Liver (tissue), 9 donors: ENCODE measurements around the gene TMEFF1. TPM values are rescaled to one million over a fixed set of nuclear protein-coding genes. Genes with fewer than 3 reads are reported as not detected.
A peak's percentile ranks its signal among the peaks of the same experiment; 100 is the strongest.

Experiments
- DNase-seq: peaks from one replicate; pipeline ENCODE4 v3.0.0-alpha.2; 2017; ENCODE audit warnings: low spot score
- H3K27ac ChIP-seq, 2 donors: one replicate each; pipeline ENCODE4 v1.7.0; 2013; ENCODE audit warnings: inconsistent platforms in 2 of 2, low read length in 2 of 2, control low read depth in 1 of 2, low read depth in 1 of 2, mild to moderate bottlenecking in 1 of 2
- H3K27me3 ChIP-seq, 4 donors: one replicate each; pipeline versions ENCODE4 v1.6.1 to v1.7.0; 2013; ENCODE audit warnings: low read length in 3 of 4, inconsistent platforms in 1 of 4, mild to moderate bottlenecking in 1 of 4, moderate library complexity in 1 of 4; ENCODE audit not compliant: control insufficient read depth in 4 of 4, insufficient read depth in 4 of 4
- H3K36me3 ChIP-seq, 4 donors: one replicate each; pipeline versions ENCODE4 v1.6.1 to v1.7.0; 2013; ENCODE audit warnings: low read length in 3 of 4, mild to moderate bottlenecking in 3 of 4, low read depth in 1 of 4, moderate library complexity in 1 of 4; ENCODE audit not compliant: control insufficient read depth in 4 of 4, insufficient read depth in 3 of 4
- H3K4me1 ChIP-seq, 4 donors: one replicate each; pipeline versions ENCODE4 v1.6.1 to v1.7.0; 2013; ENCODE audit warnings: low read length in 3 of 4, mild to moderate bottlenecking in 3 of 4, moderate library complexity in 1 of 4; ENCODE audit not compliant: control insufficient read depth in 4 of 4, insufficient read depth in 4 of 4
- H3K4me3 ChIP-seq, 3 donors: one replicate each; pipeline versions ENCODE4 v1.6.1 to v1.7.0; 2013; ENCODE audit warnings: low read length in 3 of 3, control low read depth in 1 of 3, low read depth in 1 of 3, mild to moderate bottlenecking in 1 of 3
- H3K9ac ChIP-seq, 2 donors: one replicate each; pipeline ENCODE4 v1.7.0; 2013; ENCODE audit warnings: low read length in 2 of 2, mild to moderate bottlenecking in 2 of 2, moderate library complexity in 2 of 2, control low read depth in 1 of 2, low read depth in 1 of 2
- H3K9me3 ChIP-seq, 4 donors: one replicate each; pipeline versions ENCODE4 v1.6.1 to v1.7.0; 2013; ENCODE audit warnings: low read length in 3 of 4; ENCODE audit not compliant: control insufficient read depth in 4 of 4
- ATF3 ChIP-seq: IDR thresholded peaks from 2 replicates; pipeline ENCODE4 v1.6.1; 2016; ENCODE audit warnings: antibody characterized with exemption
- EGR1 ChIP-seq, 2 donors: IDR thresholded peaks; 2 replicates each; pipeline ENCODE4 v1.6.1; 2016 to 2018; ENCODE audit warnings: antibody characterized with exemption in 2 of 2, low read depth in 2 of 2
- FOXA1 ChIP-seq: IDR thresholded peaks from 2 replicates; pipeline ENCODE4 v1.6.1; 2016; ENCODE audit warnings: antibody characterized with exemption
- FOXA2 ChIP-seq: IDR thresholded peaks from 2 replicates; pipeline ENCODE4 v1.6.1; 2016; ENCODE audit warnings: antibody characterized with exemption
- GABPA ChIP-seq, 2 donors: IDR thresholded peaks in 1 of 2; conservative IDR thresholded peaks in 1 of 2; 2 replicates each; pipeline ENCODE4 v1.6.1; 2016; ENCODE audit warnings: antibody characterized with exemption in 2 of 2, mild to moderate bottlenecking in 1 of 2, moderate library complexity in 1 of 2
- HNF4A ChIP-seq, 2 donors: conservative IDR thresholded peaks; 2 replicates each; pipeline ENCODE4 v1.6.1; 2016; ENCODE audit warnings: antibody characterized with exemption in 2 of 2, mild to moderate bottlenecking in 2 of 2
- HNF4G ChIP-seq: IDR thresholded peaks from 2 replicates; pipeline ENCODE4 v1.6.1; 2016; ENCODE audit warnings: antibody characterized with exemption
- JUND ChIP-seq, 2 donors: IDR thresholded peaks; 2 replicates each; pipeline ENCODE4 v1.6.1; 2016; ENCODE audit warnings: antibody characterized with exemption in 2 of 2
- MAX ChIP-seq: IDR thresholded peaks from 2 replicates; pipeline ENCODE4 v1.6.1; 2016; ENCODE audit warnings: antibody characterized with exemption
- NR2F2 ChIP-seq: IDR thresholded peaks from 2 replicates; pipeline ENCODE4 v1.6.1; 2016; ENCODE audit warnings: antibody characterized with exemption
- RAD21 ChIP-seq, 2 donors: IDR thresholded peaks; 2 replicates each; pipeline ENCODE4 v1.6.1; 2016; ENCODE audit warnings: antibody characterized with exemption in 2 of 2, mild to moderate bottlenecking in 2 of 2
- RXRA ChIP-seq, 2 donors: IDR thresholded peaks; 2 replicates each; pipeline ENCODE4 v1.6.1; 2017 to 2018; ENCODE audit warnings: antibody characterized with exemption in 2 of 2, mild to moderate bottlenecking in 1 of 2
- SP1 ChIP-seq: IDR thresholded peaks from 2 replicates; pipeline ENCODE4 v1.6.1; 2018; ENCODE audit warnings: antibody characterized with exemption, mild to moderate bottlenecking
- TAF1 ChIP-seq: conservative IDR thresholded peaks from 2 replicates; pipeline ENCODE4 v1.6.1; 2016; ENCODE audit warnings: antibody characterized with exemption, mild to moderate bottlenecking
- YY1 ChIP-seq: IDR thresholded peaks from 2 replicates; pipeline ENCODE4 v1.6.1; 2016; ENCODE audit warnings: antibody characterized with exemption, mild to moderate bottlenecking
- ZBTB33 ChIP-seq: IDR thresholded peaks from 2 replicates; pipeline ENCODE4 v1.6.1; 2016; ENCODE audit warnings: antibody characterized with exemption
- WGBS: extraction: QIAGEN DNeasy Blood & Tissue Kit; methylation state at CpG from one replicate; pipeline ENCODE4 v1.1.7; 2013; 5-methylcytosine and 5-hydroxymethylcytosine counted together
- polyA plus RNA-seq, 2 donors: library from polyadenylated mRNA; stranded (reverse) in 1 of 2; unstranded in 1 of 2; fragments of 200-250 nt in 1 of 2; fragments of >200 nt in 1 of 2; fragmentation: Nextera tagmentation in 1 of 2; extraction: Ambion mirVana in 1 of 2; gene quantifications; one replicate each; pipeline versions ENCODE4 v1.2.1 to v1.2.3, GENCODE V29; 2013 to 2015
- total RNA-seq, 2 donors: library from RNA; depleted of rRNA; stranded (reverse); fragments of >200 nt; gene quantifications; one replicate each; pipeline ENCODE4 v1.2.3, GENCODE V29; 2014
- TF ChIP-seq, protein P1 (sequence below): IDR thresholded peaks from 2 replicates; pipeline ENCODE4 v1.6.1; 2016; ENCODE audit warnings: antibody characterized with exemption, mild to moderate bottlenecking
- TF ChIP-seq, protein P2 (sequence below): fragments of 150-350 bp; IDR thresholded peaks from 2 replicates; pipeline ENCODE4 v1.5.1; 2017; ENCODE audit warnings: improper control_type of control experiment, low read depth, low read length; ENCODE audit not compliant: missing input control
- donor health status: healthy.
- donor health status: healthy.
- donor health status: healthy.
- donor health status: healthy.
- donor health status: healthy.

TMEFF1 gene
- total and polyA plus RNA-seq, 4 donors: not detected

GRCh38 chr9:100591639-100592412 lies 118.9 kb downstream of the TMEFF1 start:
- TF ChIP-seq JUND (IDR thresholded peaks at IDR 0.05) (no peak), GABPA (IDR thresholded peaks at IDR 0.05 in 1 of 2, conservative IDR thresholded peaks at IDR 0.05 in 1 of 2) (no peak), HNF4A (conservative IDR thresholded peaks at IDR 0.05) (no peak), FOXA1 (no peak), HNF4G (no peak), YY1 (no peak), EGR1 (IDR thresholded peaks at IDR 0.05; ENCODE audit: low read depth in 2 of 2) (no peak), RAD21 (IDR thresholded peaks at IDR 0.05) (no peak), MAX (no peak), FOXA2 (no peak), TAF1 (no peak), ATF3 (no peak)

GRCh38 chr9:100595391-100596199 lies 122.6 kb downstream of the TMEFF1 start:
- 33% methylated on average over 3 of the region's 3 CpGs for WGBS
- DNase-seq: no peak
- no peak overlapping the region for H3K9ac ChIP-seq
- no peak overlapping the region for H3K4me3 ChIP-seq
- no peaks in the 10 kb centered on the region for H3K27me3 ChIP-seq
- H3K36me3 ChIP-seq: no peaks in the 10 kb centered on the region
- H3K4me1 ChIP-seq: peaks cover 0 to 7% (median 5%) of the 10 kb centered on the region in 4 donors
- no peaks in the 10 kb centered on the region for H3K9me3 ChIP-seq
- no peak for TF ChIP-seq MAX
- no peak for TF ChIP-seq HNF4A (conservative IDR thresholded peaks at IDR 0.05)
- TF ChIP-seq NR2F2: no peak
- TF ChIP-seq FOXA2: no peak
- TF ChIP-seq TAF1: no peak
- TF ChIP-seq YY1: no peak
- no peak for TF ChIP-seq ATF3
- TF ChIP-seq SP1: no peak
- TF ChIP-seq EGR1 (IDR thresholded peaks at IDR 0.05; ENCODE audit: low read depth in 2 of 2): no peak
- peak; percentile 21 for TF ChIP-seq FOXA1
- TF ChIP-seq JUND (IDR thresholded peaks at IDR 0.05): no peak
- TF ChIP-seq, protein P1, sequence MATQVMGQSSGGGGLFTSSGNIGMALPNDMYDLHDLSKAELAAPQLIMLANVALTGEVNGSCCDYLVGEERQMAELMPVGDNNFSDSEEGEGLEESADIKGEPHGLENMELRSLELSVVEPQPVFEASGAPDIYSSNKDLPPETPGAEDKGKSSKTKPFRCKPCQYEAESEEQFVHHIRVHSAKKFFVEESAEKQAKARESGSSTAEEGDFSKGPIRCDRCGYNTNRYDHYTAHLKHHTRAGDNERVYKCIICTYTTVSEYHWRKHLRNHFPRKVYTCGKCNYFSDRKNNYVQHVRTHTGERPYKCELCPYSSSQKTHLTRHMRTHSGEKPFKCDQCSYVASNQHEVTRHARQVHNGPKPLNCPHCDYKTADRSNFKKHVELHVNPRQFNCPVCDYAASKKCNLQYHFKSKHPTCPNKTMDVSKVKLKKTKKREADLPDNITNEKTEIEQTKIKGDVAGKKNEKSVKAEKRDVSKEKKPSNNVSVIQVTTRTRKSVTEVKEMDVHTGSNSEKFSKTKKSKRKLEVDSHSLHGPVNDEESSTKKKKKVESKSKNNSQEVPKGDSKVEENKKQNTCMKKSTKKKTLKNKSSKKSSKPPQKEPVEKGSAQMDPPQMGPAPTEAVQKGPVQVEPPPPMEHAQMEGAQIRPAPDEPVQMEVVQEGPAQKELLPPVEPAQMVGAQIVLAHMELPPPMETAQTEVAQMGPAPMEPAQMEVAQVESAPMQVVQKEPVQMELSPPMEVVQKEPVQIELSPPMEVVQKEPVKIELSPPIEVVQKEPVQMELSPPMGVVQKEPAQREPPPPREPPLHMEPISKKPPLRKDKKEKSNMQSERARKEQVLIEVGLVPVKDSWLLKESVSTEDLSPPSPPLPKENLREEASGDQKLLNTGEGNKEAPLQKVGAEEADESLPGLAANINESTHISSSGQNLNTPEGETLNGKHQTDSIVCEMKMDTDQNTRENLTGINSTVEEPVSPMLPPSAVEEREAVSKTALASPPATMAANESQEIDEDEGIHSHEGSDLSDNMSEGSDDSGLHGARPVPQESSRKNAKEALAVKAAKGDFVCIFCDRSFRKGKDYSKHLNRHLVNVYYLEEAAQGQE: no peak
- peak; percentile 99 to 100 for TF ChIP-seq RAD21 (IDR thresholded peaks at IDR 0.05)
- TF ChIP-seq GABPA (IDR thresholded peaks at IDR 0.05 in 1 of 2, conservative IDR thresholded peaks at IDR 0.05 in 1 of 2): no peak
- TF ChIP-seq, protein P2, sequence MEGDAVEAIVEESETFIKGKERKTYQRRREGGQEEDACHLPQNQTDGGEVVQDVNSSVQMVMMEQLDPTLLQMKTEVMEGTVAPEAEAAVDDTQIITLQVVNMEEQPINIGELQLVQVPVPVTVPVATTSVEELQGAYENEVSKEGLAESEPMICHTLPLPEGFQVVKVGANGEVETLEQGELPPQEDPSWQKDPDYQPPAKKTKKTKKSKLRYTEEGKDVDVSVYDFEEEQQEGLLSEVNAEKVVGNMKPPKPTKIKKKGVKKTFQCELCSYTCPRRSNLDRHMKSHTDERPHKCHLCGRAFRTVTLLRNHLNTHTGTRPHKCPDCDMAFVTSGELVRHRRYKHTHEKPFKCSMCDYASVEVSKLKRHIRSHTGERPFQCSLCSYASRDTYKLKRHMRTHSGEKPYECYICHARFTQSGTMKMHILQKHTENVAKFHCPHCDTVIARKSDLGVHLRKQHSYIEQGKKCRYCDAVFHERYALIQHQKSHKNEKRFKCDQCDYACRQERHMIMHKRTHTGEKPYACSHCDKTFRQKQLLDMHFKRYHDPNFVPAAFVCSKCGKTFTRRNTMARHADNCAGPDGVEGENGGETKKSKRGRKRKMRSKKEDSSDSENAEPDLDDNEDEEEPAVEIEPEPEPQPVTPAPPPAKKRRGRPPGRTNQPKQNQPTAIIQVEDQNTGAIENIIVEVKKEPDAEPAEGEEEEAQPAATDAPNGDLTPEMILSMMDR: peak; percentile 87
- TF ChIP-seq ZBTB33: no peak
- TF ChIP-seq RXRA (IDR thresholded peaks at IDR 0.05): no peak
- no peak for TF ChIP-seq HNF4G
- H3K27ac ChIP-seq: no peak overlapping the region

More at GRCh38 chr9:100591639-100592412, 118.9 kb downstream of the TMEFF1 start:
- H3K4me3 ChIP-seq: no peak overlapping the region
- no peaks in the 10 kb centered on the region for H3K4me1 ChIP-seq
- no peaks in the 10 kb centered on the region for H3K9me3 ChIP-seq
- 88% methylated on average over 5 of the region's 5 CpGs for WGBS
- no peaks in the 10 kb centered on the region for H3K27me3 ChIP-seq
- H3K27ac ChIP-seq: no peak overlapping the region
- no peaks in the 10 kb centered on the region for H3K36me3 ChIP-seq
- no peak overlapping the region for H3K9ac ChIP-seq
- no peak for DNase-seq
